Suppressor macrophage (primary cell): ENCODE results near the gene USP19.

ENCODE experiments used
- DNase-seq, 4 experiments: peaks; one replicate each; pipeline ENCODE4 v3.0.0-alpha.2; 2020 to 2022

Gene USP19

GRCh38 chr3:49132437-49133225, 12.0 kb upstream of the USP19 start, which contains the start of gene LAMB2:
TSS of gene LAMB2 (minus strand) at chr3:49133050. CDS start at chr3:49132867, 183 bp downstream.
- DNase-seq: peak; percentile 46 to 64 (median 52)

DNA sequence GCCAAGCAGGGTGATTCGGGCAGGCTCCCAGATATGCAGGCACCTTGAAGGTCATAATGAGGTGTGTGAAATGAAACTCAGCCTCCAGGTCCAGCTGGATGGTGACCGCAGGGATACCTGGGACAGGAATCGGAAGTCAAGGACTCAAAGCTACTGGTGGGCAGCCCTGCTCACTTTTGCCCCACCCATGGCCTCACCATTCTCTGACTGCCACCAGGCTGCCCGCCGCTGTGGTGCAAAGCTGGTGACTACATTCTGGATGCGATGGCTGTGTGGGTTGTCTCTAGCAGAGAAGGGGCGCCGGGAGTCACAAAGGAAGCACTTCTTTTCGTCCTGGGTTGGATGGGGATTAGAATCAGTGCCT, 11.4 kb upstream of the USP19 start:
- DNase-seq: no peak

- DNase-seq: no peak
These were observed 11.0 kb upstream of the USP19 start for GRCh38 chr3:49131576-49131975.

DNA sequence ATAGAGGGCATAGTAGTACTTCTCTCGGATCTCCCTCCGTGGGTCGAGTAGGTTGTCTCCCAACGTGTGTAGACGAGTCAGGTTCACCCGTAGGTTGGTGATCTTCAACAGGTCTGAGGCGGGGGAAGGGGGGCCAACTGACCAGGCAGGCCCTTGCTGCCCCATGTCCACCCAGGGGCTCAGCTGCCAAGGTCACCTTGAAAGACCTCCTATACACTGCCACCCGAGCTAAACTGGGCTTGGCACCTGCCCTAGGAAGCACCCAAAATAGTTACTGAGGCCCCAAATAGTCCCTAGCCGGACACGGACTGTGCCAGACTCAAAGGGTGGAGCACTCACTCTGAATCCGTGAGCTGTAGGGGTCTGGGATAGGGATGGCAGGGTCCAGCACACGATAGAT, 10.4 kb upstream of the USP19 start:
- DNase-seq: no peak

GRCh38 chr3:49124991-49125670, 4.5 kb upstream of the USP19 start:
- no peak for DNase-seq

DNA sequence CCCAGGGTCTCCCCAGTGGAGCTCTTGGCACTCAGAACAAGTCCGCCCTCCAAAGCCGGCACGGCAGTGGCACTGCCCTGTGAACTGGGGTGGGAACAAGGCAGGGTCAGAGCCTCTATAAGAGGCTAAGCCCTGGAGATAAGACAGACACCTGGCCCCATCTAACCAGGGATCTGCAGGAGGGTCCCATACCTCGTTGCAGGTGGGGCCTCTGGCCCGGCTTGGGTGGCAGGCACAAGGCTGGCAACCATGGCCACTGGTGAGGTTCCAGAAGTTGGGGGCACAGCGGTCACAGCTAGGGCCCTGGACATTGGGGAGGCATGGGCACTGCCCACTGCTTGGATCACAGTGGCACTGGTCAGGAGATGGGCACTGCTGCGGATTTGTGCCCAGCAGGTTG, 3.6 kb upstream of the USP19 start:
- no peak for DNase-seq

DNA sequence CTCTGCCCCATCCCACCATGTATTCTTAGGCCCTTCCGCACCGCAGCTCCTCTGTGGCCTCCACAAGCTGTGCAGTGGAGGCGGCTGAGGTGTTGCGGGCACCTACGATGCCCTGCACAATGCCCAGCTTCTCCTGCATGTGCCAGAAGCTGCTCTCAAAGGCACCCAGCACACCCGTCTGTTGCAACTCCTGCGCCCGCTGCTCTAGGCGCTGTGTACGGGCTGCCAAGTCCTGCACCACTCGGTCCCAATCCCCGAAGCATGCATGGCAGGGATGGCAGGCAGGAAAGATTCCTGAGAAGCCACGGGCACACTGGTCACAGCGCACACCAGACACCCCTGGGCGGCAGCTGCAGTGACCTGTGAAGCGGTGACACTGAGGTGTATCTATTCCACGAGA, 3.1 kb upstream of the USP19 start:
- DNase-seq: no peak

DNA sequence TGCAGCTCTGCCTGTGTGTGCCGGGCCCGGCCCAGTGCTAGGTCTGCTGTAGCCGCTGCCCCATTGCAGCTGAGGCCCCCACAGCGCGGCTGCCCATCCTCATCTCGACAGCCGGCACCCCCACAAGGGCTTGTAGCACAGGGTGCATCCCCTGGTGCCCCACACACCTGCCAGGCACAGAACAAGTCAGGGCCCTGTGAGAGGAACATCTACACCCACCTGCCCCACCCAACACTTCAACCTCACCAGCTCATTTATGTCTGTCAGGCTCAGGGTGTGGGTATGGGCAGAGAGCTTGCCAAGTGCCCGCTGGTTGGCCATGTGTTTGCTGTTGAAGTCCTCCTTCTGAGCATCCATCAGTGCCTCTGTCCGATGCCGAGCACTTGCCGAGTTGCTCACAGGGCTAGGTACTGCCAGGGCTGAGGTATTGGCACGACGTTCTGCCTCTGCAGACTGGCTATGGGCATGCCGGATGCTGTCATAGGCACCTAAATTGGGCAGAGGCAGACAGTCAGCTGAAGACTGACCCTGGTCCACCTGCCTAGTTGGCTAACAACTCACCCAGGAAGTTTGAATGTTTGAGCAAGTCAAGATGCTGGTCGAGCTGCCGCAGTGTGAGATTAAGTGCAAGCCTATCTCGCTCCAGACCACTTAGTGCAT, 2.4 kb upstream of the USP19 start:
- no peak for DNase-seq

- peak; percentile 24 to 65 (median 48) for DNase-seq
These were observed 1.8 kb upstream of the USP19 start for GRCh38 chr3:49122451-49122850.

DNA sequence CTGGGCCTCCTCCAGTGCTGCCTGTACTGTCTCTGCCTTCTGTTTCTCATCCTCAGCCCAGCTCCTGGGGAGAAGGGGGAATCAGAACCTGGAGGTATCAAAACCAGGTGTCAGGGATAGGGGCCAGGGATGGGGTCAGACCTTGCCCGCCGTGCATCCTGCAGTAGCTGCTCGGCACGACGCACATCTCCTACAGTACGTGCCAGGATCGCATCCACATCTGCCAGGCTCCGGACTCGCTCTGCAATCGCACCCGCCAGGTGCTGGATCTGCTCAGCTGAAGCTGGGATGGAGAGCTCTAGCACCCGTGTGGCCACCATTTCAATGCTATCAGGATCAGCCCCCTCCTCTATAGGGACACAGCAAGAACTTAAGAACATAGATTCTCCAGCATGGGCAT, 1.4 kb upstream of the USP19 start:
- no peak for DNase-seq

DNA sequence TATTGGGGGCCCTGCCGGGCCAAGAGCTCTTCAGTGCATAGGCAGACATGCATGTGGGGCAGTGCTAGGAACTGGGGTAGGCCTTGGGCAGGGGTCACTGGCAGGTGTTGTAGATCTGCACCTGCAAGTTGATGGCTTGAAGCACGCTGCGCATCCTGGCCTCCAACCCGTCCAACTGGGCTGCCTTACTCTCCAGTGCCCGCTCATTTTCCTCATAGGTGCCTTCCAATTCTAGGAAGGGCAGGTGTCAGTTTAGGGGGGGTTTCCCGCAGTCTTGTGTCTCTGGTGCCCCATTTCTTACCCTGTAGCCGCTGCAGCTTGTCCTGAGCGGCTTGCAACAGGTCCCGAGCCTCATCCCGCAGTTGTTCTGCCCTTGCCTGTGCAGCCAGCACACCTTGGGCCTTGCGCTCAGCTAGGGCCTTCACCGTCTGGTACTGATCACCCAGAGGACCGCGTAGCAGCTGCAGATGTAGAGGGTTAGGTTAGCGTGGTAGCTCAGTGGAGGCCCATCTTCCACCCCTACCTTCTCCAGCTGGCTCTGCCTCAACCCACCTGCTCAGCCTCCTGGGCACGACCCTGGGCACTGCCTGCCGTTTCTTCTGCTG, 611 bp upstream of the USP19 start:
- DNase-seq: no peak

DNA sequence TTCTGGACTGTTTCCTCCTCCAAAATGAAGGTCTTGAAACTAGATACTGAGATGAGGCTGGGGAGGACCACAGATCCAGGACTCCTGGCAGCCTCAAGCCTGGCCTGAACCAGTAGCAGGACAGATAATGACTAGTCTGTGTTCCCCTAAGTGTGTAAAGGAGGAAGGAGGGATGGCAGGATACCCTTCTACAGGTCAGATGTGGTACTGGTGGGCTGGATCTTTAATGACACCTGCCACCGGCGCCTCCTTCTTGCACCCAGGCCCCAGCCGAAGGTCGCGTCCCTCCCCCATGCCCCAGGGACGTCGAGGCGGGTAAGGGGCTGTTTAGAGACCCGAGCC, 556 bp downstream of the USP19 start:
- peak in 2 of 4 experiments; percentile 28 to 29 for DNase-seq

- DNase-seq: no peak
These were observed 1.2 kb downstream of the USP19 start for GRCh38 chr3:49119439-49119838.

- DNase-seq: no peak
These were observed 1.6 kb downstream of the USP19 start for GRCh38 chr3:49119036-49119435.

DNA sequence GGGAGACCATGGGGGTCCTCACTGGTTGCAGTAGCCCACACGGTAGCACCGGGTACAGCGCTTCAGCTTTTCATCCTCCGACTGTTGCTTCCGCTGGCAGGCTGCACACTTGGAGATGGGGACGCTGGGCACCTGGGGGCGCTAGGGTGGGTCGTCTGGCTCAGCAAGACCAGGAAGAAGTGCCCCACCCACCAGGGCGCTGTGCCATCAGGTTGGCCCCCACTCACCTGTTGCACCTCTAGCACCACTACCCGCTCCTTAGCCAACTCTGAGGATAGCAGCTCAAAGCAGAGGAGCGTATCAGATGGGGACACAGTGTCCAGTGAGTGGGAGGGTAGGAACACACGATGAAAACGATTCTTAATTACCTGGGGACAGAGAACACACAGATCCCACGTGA, 8.4 kb downstream of the USP19 start:
- DNase-seq: no peak

DNA sequence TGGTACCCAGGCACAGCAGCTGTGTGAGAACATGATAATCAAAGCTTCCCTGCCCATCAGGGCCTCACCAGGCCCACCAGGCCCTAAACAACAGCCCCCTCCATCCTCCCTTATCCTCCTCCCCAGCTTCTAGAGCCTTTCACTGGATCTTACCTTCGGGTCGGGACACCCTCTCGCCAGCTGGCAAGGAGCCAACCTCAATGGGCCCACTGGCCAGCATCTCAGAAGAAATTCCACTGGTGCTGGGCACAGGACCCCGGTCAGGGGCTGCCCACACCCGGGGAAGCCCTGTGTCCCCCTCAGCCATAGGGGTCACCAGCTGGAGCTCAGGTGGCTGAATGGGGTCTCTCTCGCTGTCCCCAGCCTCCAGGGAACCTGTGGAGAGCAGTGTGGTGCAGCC, 9.3 kb downstream of the USP19 start:
- DNase-seq: no peak

GRCh38 chr3:49110780-49111179, 9.8 kb downstream of the USP19 start:
- DNase-seq: no peak

GRCh38 chr3:49108346-49108745, 12.3 kb downstream of the USP19 start:
- DNase-seq: no peak

- DNase-seq: peak; percentile 91 to 96 (median 94)
These were observed 16.0 kb downstream of the USP19 start, which contains the start of gene QARS1 for GRCh38 chr3:49104427-49105291. TSS of gene QARS1 (minus strand) at chr3:49104757. CDS start at chr3:49104733, 24 bp downstream.

- DNase-seq: no peak
These were observed 16.6 kb downstream of the USP19 start for GRCh38 chr3:49104052-49104426.

DNA sequence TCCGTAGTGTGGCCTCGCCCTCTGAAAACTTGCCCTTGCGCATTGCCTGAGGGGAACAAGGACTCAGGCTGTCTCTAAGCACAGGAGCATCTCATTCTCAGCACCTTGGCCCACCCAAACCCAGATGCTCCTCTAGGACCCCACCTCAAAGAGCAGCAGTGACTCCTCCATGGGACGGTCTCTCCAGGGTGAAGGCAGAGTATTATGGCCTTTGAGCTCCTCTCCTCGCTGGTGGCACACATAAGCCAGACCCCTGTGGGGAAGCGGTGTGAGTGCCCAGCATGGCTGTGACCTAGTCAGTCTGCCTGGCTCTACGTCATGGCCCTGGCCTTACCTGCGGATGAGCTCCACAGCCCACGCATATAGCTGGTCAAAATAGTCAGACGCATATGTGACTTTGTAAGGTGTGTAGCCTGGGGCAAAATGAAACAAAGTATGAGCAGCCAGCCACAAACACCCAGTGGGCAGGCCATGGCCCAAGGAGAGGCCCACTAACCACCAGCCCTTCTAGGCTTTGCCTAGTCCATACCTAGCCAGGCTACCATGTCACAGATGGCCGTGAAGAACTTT, 20.5 kb downstream of the USP19 start:
- DNase-seq: no peak
